DOHH2 (cell line): ENCODE measurements around the gene PLPPR1.

Experiments
- EZH2phosphoT487 ChIP-seq: fragments of 200-600 bp; sonication (generic); IDR thresholded peaks from 2 replicates; pipeline ENCODE4 v1.6.1; 2017; ENCODE audit warnings: borderline replicate concordance, mild to moderate bottlenecking, antibody characterized with exemption, low read length, moderate library complexity, mixed read lengths
- TF ChIP-seq, protein P1 (sequence below): fragments of 200-600 bp; sonication (generic); IDR thresholded peaks from one replicate; pipeline ENCODE4 v1.5.1; 2014; ENCODE audit warnings: antibody characterized with exemption, mild to moderate bottlenecking, low read depth, low read length; ENCODE audit not compliant: poor library complexity, severe bottlenecking

DNA sequence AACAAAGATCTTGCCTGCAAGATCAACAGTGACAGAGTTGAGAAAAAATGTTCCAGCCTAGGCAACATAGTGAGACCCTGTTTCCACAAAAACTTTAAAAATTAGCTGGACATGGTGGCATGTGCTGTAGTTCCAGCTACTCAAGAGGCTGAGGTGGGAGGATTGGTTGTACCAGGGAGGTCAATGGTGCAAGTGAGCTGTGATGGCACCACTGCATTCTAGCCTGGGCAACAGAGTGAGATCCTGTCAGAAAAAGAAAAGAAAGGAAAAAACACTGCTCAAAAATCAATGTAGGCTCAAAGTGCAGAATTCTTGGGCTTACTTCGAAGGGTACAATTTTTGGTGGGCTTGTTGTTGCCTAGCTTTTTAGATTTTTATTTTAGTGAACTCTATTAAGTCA, 145.4 kb downstream of the PLPPR1 start:
- TF ChIP-seq, protein P1, sequence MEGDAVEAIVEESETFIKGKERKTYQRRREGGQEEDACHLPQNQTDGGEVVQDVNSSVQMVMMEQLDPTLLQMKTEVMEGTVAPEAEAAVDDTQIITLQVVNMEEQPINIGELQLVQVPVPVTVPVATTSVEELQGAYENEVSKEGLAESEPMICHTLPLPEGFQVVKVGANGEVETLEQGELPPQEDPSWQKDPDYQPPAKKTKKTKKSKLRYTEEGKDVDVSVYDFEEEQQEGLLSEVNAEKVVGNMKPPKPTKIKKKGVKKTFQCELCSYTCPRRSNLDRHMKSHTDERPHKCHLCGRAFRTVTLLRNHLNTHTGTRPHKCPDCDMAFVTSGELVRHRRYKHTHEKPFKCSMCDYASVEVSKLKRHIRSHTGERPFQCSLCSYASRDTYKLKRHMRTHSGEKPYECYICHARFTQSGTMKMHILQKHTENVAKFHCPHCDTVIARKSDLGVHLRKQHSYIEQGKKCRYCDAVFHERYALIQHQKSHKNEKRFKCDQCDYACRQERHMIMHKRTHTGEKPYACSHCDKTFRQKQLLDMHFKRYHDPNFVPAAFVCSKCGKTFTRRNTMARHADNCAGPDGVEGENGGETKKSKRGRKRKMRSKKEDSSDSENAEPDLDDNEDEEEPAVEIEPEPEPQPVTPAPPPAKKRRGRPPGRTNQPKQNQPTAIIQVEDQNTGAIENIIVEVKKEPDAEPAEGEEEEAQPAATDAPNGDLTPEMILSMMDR, result no peak
- TF ChIP-seq EZH2phosphoT487, result no peak
